HFFc6 (cell line): ENCODE data around the gene SURF4. TPM values are rescaled to one million over a fixed set of nuclear protein-coding genes. Genes with fewer than 3 reads are reported as not detected.

Experiments
- DNase-seq: peaks from one replicate; pipeline ENCODE4 v3.0.0-alpha.2; 2018
- H3K27ac Mint-ChIP-seq: 2 replicates; pipeline ENCODE4 v1.8.0; 2020; ENCODE audit warnings: mild to moderate bottlenecking, mixed read lengths
- H3K27me3 Mint-ChIP-seq: 2 replicates; pipeline ENCODE4 v1.8.0; 2021; ENCODE audit warnings: mild to moderate bottlenecking, moderate library complexity, mixed read lengths; ENCODE audit not compliant: insufficient read depth
- H3K36me3 Mint-ChIP-seq: 2 replicates; pipeline ENCODE4 v1.8.0; 2021; ENCODE audit warnings: low read depth, mixed read lengths
- H3K4me1 Mint-ChIP-seq: 2 replicates; pipeline ENCODE4 v1.8.0; 2020; ENCODE audit warnings: low read depth, mixed read lengths
- H3K4me3 Mint-ChIP-seq: 2 replicates; pipeline ENCODE4 v1.8.0; 2020; ENCODE audit warnings: mild to moderate bottlenecking, moderate library complexity, mixed read lengths
- H3K9me3 Mint-ChIP-seq: 2 replicates; pipeline ENCODE4 v1.8.0; 2020; ENCODE audit warnings: mild to moderate bottlenecking, mixed read lengths
- CTCF ChIP-seq: fragments of 200-600 bp; sonication (generic); IDR thresholded peaks from 2 replicates; pipeline ENCODE4 v1.5.0; 2021; ENCODE audit warnings: antibody characterized with exemption, mild to moderate bottlenecking
- total RNA-seq, 6 experiments: library from RNA; stranded (reverse); fragmentation: NEBNext Ultra II Directional; extraction: Animal tissue kit (Norgen Biotek cat#: 25700); gene quantifications; 2 replicates in 1 of 6; 3 replicates in 5 of 6; pipeline ENCODE4 v1.2.3, GENCODE V29; 2021

Gene SURF4
- total RNA-seq, 6 experiments from 2014 or later = 406 to 474 (median 417) TPM

- no peak for DNase-seq
- Mint-ChIP-seq H3K36me3 (no peaks in the 10 kb centered on the region), H3K4me3 (no peak within 1 kb of the TSS), H3K9me3 (no peaks in the 10 kb centered on the region), H3K27ac (no peak within 1 kb of the TSS), H3K27me3 (peaks cover 17% of the 10 kb centered on the region), H3K4me1 (peaks cover 8% of the 10 kb centered on the region)
- peak; percentile 42; the same call in 1 of the 2 replicates for TF ChIP-seq CTCF
Observed at GRCh38 chr9:133421615-133422542, 46.0 kb upstream of the SURF4 start, which contains the start of gene ADAMTS13. Gene ADAMTS13 (plus strand): TSS chr9:133422367. CDS start chr9:133422444, 77 bp downstream.

- H3K27ac Mint-ChIP-seq = no peak overlapping the region
- H3K27me3 Mint-ChIP-seq = peaks cover 9% of the 10 kb centered on the region
- TF ChIP-seq CTCF = no peak
- DNase-seq = no peak
- H3K4me3 Mint-ChIP-seq = no peak overlapping the region
- H3K4me1 Mint-ChIP-seq = peaks cover 16% of the 10 kb centered on the region
- no peaks in the 10 kb centered on the region for H3K36me3 Mint-ChIP-seq
- H3K9me3 Mint-ChIP-seq = no peaks in the 10 kb centered on the region
Observed at GRCh38 chr9:133420392-133420827, 44.5 kb upstream of the SURF4 start.

GRCh38 chr9:133419005-133419404 is 43.1 kb upstream of the SURF4 start:
- DNase-seq = no peak
- Mint-ChIP-seq H3K36me3 (peaks cover 8% of the 10 kb centered on the region), H3K27me3 (no peaks in the 10 kb centered on the region; the same call in 1 of the 2 replicates), H3K4me3 (peak overlapping the region; percentile 97), H3K4me1 (peaks cover 16% of the 10 kb centered on the region), H3K27ac (peak overlapping the region; percentile 86), H3K9me3 (no peaks in the 10 kb centered on the region)
- TF ChIP-seq CTCF = no peak

- H3K4me1 Mint-ChIP-seq = peaks cover 16% of the 10 kb centered on the region
- peak within 1 kb of the TSS; percentile 97 for H3K4me3 Mint-ChIP-seq
- H3K36me3 Mint-ChIP-seq = peaks cover 8% of the 10 kb centered on the region
Observed at GRCh38 chr9:133417541-133418461, 41.9 kb upstream of the SURF4 start, which contains the start of gene REXO4. Gene REXO4 (minus strand): TSS chr9:133418010. CDS start chr9:133417844, 166 bp downstream.

More at GRCh38 chr9:133417541-133418461, 41.9 kb upstream of the SURF4 start, which contains the start of gene REXO4:
- DNase-seq = peak; percentile 76
- Mint-ChIP-seq H3K27me3 (no peaks in the 10 kb centered on the region; the same call in 1 of the 2 replicates), H3K27ac (peak within 1 kb of the TSS; percentile 86), H3K9me3 (no peaks in the 10 kb centered on the region)
- no peak for TF ChIP-seq CTCF
